MCF 10A (cell line): ENCODE measurements around the gene GPRIN1. TPM values are rescaled to one million over a fixed set of nuclear protein-coding genes. Genes with fewer than 3 reads are reported as not detected.
A peak's percentile ranks its signal among the peaks of the same experiment; 100 is the strongest.

ENCODE experiments used
- BruUV-seq: library from RNA; stranded (reverse); fragments of 400-500 nt; replicated peaks from 2 replicates; lab custom pipeline; 2021; lab: Mats Ljungman, UMichigan
- CTCF ChIA-PET: fragments of 300-600 bp; sonication (Branson Sonifier 250); formaldehyde crosslinking; extraction: SDS; loops from one replicate; lab custom pipeline; 2021; ENCODE audit warnings: antibody characterized with exemption, inconsistent platforms; lab: Yijun Ruan, JAX
- POLR2A ChIA-PET: fragments of 300-600, 350-650 bp; sonication (Branson Sonifier 250); formaldehyde crosslinking; extraction: SDS; loops from one replicate; lab custom pipeline; 2020; ENCODE audit warnings: antibody characterized with exemption, inconsistent platforms; lab: Yijun Ruan, JAX
- DNase-seq: peaks from one replicate; pipeline ENCODE4 v3.0.0-alpha.2; 2018; ENCODE audit not compliant: unreplicated experiment
- H3K27ac Mint-ChIP-seq: one replicate; pipeline ENCODE4 v1.8.0; 2022; ENCODE audit warnings: mild to moderate bottlenecking, low read depth, mixed read lengths; ENCODE audit not compliant: unreplicated experiment
- H3K27me3 Mint-ChIP-seq: one replicate; pipeline ENCODE4 v1.8.0; 2022; ENCODE audit warnings: mixed read lengths; ENCODE audit not compliant: insufficient read depth, unreplicated experiment
- H3K36me3 Mint-ChIP-seq: one replicate; pipeline ENCODE4 v1.8.0; 2022; ENCODE audit warnings: mild to moderate bottlenecking, moderate library complexity, mixed read lengths; ENCODE audit not compliant: insufficient read depth, unreplicated experiment
- H3K4me1 Mint-ChIP-seq: one replicate; pipeline ENCODE4 v1.8.0; 2022; ENCODE audit warnings: mixed read lengths; ENCODE audit not compliant: insufficient read depth, unreplicated experiment
- H3K4me3 Mint-ChIP-seq: one replicate; pipeline ENCODE4 v1.8.0; 2022; ENCODE audit warnings: mild to moderate bottlenecking, moderate library complexity, mixed read lengths; ENCODE audit not compliant: unreplicated experiment
- H3K9me3 Mint-ChIP-seq: one replicate; pipeline ENCODE4 v1.8.0; 2022; ENCODE audit warnings: mixed read lengths; ENCODE audit not compliant: unreplicated experiment
- intact Hi-C: fragments of 100-400 bp; cut with micrococcal nuclease; formaldehyde crosslinking; loops from 2 replicates; pipeline ENCODE4 v1.14.1; 2022
- total RNA-seq: library from RNA; stranded (reverse); gene quantifications from 2 replicates; pipeline ENCODE4 v1.2.3, GENCODE V29; 2022
- TF ChIP-seq, protein P1 (sequence below): fragments of 200-600 bp; IDR thresholded peaks from one replicate; pipeline ENCODE4 v1.8.0; 2022; ENCODE audit warnings: antibody characterized with exemption, mild to moderate bottlenecking; ENCODE audit not compliant: unreplicated experiment

The GPRIN1 gene
- total RNA-seq, 1 experiment from 2014 or later = 3.0 TPM

DNA sequence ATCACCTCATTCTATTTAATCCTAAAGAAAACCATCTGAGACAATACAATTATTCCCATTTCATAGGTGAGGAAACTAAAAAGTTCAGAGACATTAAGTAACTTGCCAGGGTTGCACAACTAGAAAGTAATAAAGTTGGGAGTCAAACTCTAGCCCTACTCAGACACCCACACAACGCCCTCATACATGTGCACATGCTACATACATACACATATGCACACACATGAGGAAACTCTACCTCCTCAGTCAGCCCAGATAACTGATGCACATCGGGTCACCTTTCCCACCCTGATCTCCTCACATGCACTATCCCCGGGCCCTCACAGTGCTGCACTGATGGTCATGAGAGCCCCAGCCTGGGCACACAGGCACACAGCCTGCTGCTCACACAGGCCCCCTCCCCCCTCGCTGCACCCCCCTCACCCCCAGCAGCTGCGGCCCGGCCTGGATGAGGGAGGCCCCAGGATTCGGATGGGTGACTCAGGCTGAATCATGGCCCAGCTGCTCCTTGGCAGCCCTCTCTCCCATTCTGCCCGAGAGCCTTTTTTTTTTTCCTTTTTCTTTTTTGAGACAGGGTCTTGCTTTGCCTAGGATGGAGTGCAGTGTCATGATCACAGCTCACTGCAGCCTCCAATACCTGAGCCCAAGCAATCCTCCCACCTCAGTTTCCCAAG lies 5.0 kb upstream of the GPRIN1 start:
- intact Hi-C loops = no loop called here
- H3K36me3 Mint-ChIP-seq = no peaks in the 10 kb centered on the region
- H3K27ac Mint-ChIP-seq = no peak overlapping the region
- ChIA-PET CTCF (interaction anchor here (1.5 kb wide), 1 partner anchor 32 kb away, joined by 3 read pairs; the partner anchor contains the start of gene TSPAN17), POLR2A (interaction anchor here (0.6 to 1.9 kb wide), 3 partner anchors 24 to 816 kb away, joined by 3 to 8 read pairs (median 3); partner anchors contain the start of gene TSPAN17)
- H3K27me3 Mint-ChIP-seq = peaks cover 28% of the 10 kb centered on the region
- BruUV-seq = no TSS peak
- DNase-seq = peak; percentile 82
- peaks cover 29% of the 10 kb centered on the region for H3K4me1 Mint-ChIP-seq
- no peak overlapping the region for H3K4me3 Mint-ChIP-seq
- TF ChIP-seq, protein P1, sequence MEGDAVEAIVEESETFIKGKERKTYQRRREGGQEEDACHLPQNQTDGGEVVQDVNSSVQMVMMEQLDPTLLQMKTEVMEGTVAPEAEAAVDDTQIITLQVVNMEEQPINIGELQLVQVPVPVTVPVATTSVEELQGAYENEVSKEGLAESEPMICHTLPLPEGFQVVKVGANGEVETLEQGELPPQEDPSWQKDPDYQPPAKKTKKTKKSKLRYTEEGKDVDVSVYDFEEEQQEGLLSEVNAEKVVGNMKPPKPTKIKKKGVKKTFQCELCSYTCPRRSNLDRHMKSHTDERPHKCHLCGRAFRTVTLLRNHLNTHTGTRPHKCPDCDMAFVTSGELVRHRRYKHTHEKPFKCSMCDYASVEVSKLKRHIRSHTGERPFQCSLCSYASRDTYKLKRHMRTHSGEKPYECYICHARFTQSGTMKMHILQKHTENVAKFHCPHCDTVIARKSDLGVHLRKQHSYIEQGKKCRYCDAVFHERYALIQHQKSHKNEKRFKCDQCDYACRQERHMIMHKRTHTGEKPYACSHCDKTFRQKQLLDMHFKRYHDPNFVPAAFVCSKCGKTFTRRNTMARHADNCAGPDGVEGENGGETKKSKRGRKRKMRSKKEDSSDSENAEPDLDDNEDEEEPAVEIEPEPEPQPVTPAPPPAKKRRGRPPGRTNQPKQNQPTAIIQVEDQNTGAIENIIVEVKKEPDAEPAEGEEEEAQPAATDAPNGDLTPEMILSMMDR = no peak
- no peaks in the 10 kb centered on the region for H3K9me3 Mint-ChIP-seq

DNA sequence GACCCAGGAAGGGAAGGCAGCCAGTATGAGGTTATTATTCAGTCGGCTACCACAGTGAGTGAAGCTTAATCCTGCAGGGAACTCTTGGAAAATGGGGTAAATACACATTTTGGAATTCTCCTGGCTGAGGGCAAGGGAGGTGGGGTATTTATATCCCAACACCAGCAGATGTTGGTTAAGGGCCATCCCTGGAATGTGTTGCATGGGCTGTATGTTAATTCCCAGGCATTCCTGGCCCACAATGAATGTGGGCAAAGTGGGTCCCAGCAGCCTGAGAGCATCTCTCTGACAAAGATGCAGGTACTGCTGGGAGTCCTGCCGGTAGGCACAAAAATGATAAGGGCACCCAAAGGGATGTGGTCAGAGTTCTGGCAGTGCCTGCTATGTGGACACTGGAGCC lies 2.9 kb upstream of the GPRIN1 start:
- Mint-ChIP-seq H3K9me3 (no peaks in the 10 kb centered on the region), H3K4me3 (no peak overlapping the region), H3K4me1 (peaks cover 36% of the 10 kb centered on the region), H3K27ac (no peak overlapping the region), H3K27me3 (peaks cover 19% of the 10 kb centered on the region), H3K36me3 (no peaks in the 10 kb centered on the region)
- no peak for DNase-seq
- ChIA-PET CTCF (interaction anchor here (0.6 to 1.7 kb wide), 2 partner anchors 48 to 154 kb away, joined by 3 to 5 read pairs; no protein-coding TSS in a partner anchor), POLR2A (interaction anchor here (1.3 to 1.9 kb wide), 2 partner anchors 34 to 76 kb away, joined by 8 read pairs; partner anchors contain the start of genes RNF44 and TSPAN17)
- no TSS peak for BruUV-seq
- TF ChIP-seq, protein P1 = no peak
- intact Hi-C loops = no loop called here

DNA sequence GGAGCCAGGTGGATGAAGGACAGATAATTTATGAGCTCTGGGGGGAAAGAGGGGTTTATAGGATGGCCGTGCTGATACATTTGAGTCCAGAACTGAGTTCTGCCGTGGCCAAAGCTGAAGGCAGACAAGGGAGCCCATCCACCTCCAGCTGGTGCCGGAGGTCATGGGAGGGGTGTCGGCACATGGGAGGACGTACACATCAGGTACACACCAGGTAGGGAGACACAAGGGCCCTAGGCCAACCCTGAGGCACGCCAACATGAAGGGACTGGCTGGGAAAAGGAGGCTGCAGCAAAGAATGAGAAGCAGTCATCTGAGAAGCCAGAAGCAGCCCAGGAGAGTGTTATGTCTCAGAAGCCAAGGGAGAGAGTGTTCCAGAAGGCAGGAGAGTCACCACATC lies 2.1 kb upstream of the GPRIN1 start:
- H3K27me3 Mint-ChIP-seq = peaks cover 10% of the 10 kb centered on the region
- H3K9me3 Mint-ChIP-seq = no peaks in the 10 kb centered on the region
- TF ChIP-seq, protein P1 = no peak
- no TSS peak for BruUV-seq
- CTCF ChIA-PET = interaction anchor here (0.6 to 1.7 kb wide), 6 partner anchors 35 to 95 kb away, joined by 3 to 5 read pairs (median 3); no protein-coding TSS in a partner anchor
- intact Hi-C loops = no loop called here
- no peaks in the 10 kb centered on the region for H3K36me3 Mint-ChIP-seq
- H3K4me3 Mint-ChIP-seq = no peak overlapping the region
- POLR2A ChIA-PET = interaction anchor here (0.6 to 0.9 kb wide), 2 partner anchors 35 to 251 kb away, joined by 4 read pairs; partner anchors contain the start of gene TSPAN17
- no peak for DNase-seq
- H3K4me1 Mint-ChIP-seq = peaks cover 36% of the 10 kb centered on the region
- no peak overlapping the region for H3K27ac Mint-ChIP-seq

DNA sequence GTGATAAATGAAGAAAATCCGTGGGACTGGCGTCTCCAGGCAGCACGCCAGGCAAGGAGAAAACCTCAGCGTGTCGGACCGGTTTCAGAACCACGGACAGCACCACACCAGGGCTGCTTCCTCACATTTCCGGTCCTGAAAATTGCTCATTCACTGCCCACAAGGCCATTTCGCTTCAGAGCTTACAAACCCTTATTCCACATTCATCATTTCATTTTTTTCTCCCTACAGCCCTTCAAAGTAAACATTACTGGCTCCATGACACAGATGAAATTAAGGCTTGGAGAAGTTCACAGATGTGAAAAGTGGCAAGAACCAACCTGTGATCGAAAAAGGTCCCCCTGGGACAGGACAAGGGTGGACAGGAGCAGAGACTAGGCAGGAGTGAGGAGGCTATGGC lies 1.5 kb upstream of the GPRIN1 start:
- Mint-ChIP-seq H3K27ac (no peak overlapping the region), H3K36me3 (no peaks in the 10 kb centered on the region), H3K9me3 (no peaks in the 10 kb centered on the region), H3K4me3 (no peak overlapping the region), H3K27me3 (peaks cover 5% of the 10 kb centered on the region), H3K4me1 (peaks cover 36% of the 10 kb centered on the region)
- intact Hi-C loops = loop anchor here (1.0 kb wide), 1 partner anchor 36 kb away; the partner anchor contains the start of gene TSPAN17
- CTCF ChIA-PET = interaction anchor here (1.0 to 1.6 kb wide), 3 partner anchors 35 to 40 kb away, joined by 3 to 4 read pairs (median 3); no protein-coding TSS in a partner anchor
- peak; percentile 87 for DNase-seq
- TF ChIP-seq, protein P1 = no peak
- BruUV-seq = no TSS peak
- POLR2A ChIA-PET = interaction anchor here (0.5 to 0.9 kb wide), 4 partner anchors 36 to 250 kb away, joined by 3 to 4 read pairs (median 4); partner anchors contain the start of gene TSPAN17
